Omental fat pad (tissue), 4 donors: Measurements from ENCODE around the gene FOXJ3. TPM values are rescaled to one million over a fixed set of nuclear protein-coding genes. Genes with fewer than 3 reads are reported as not detected.
"Not testable (repeated sequence)": the region's sequence is repeated elsewhere in the genome, so short reads cannot be mapped to it uniquely, and the experiment has no call there.

Experiments used
- ATAC-seq: fragments of 150-250 bp; one replicate; pipeline ENCODE4 v1.9.1; 2016; ENCODE audit warnings: mild to moderate bottlenecking, moderate library complexity; ENCODE audit not compliant: low FRiP score
- DNase-seq: peaks from one replicate; pipeline ENCODE4 v3.0.0-alpha.2; 2019; ENCODE audit warnings: low spot score
- total RNA-seq, 4 donors: library from RNA; depleted of rRNA; stranded (reverse); fragments of >200 nt; gene quantifications; one replicate each; pipeline ENCODE4 v1.1.0, GENCODE V29; 2016
- TF ChIP-seq, protein P1 (sequence below), 3 donors: fragments of 450-650 bp; IDR thresholded peaks; one replicate each; pipeline ENCODE4 v1.5.1; 2016 to 2017; ENCODE audit warnings: antibody characterized with exemption in 3 of 3, mild to moderate bottlenecking in 3 of 3, moderate library complexity in 2 of 3

FOXJ3 gene
- total RNA-seq, 4 donors from 2014 or later: 49.7 to 83.5 (median 56.1) TPM

DNA sequence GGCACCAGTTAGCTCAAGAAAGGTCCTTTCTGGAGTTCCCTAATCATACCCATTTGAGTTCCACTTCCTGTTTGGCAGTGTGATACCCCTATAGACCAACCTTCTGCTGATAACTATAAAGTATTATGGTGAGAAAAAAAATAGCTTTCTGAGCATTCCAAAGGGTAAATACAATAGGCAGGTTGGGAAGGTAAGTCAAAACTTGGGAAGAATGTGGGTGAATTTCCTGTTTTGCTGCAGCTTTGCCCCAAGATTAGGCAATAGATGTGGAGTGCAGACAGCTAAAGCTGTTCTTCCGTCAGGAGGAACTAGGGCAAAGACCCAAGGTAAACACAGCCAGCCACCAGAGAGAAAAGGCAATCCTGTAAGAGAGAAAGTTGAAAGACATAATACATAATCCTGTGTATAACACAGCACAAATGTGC is 120.6 kb downstream of the FOXJ3 start:
- DNase-seq (no peak), ATAC-seq (no peak)
- TF ChIP-seq, protein P1, sequence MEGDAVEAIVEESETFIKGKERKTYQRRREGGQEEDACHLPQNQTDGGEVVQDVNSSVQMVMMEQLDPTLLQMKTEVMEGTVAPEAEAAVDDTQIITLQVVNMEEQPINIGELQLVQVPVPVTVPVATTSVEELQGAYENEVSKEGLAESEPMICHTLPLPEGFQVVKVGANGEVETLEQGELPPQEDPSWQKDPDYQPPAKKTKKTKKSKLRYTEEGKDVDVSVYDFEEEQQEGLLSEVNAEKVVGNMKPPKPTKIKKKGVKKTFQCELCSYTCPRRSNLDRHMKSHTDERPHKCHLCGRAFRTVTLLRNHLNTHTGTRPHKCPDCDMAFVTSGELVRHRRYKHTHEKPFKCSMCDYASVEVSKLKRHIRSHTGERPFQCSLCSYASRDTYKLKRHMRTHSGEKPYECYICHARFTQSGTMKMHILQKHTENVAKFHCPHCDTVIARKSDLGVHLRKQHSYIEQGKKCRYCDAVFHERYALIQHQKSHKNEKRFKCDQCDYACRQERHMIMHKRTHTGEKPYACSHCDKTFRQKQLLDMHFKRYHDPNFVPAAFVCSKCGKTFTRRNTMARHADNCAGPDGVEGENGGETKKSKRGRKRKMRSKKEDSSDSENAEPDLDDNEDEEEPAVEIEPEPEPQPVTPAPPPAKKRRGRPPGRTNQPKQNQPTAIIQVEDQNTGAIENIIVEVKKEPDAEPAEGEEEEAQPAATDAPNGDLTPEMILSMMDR (IDR thresholded peaks at IDR 0.05): no peak

DNA sequence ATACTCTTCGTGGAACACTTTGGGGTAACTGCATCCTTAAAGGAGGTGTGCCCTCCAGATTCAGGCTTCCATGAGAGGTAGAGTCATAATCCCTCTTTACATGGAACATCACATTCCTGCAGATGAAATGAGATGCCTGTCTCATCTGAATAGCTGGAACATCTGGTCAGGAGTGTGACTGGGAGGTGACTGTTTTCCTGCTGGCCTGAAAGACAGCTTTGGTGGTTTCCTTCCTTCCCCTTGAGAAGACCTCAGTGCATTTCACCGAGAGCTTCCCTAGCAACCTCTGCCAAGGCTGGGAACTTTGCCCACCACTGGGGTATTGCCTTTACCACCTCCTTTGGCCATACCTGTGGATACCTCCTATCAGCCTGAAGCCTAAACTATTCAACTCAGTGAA is 123.8 kb downstream of the FOXJ3 start:
- ATAC-seq: no peak
- DNase-seq: no peak

DNA sequence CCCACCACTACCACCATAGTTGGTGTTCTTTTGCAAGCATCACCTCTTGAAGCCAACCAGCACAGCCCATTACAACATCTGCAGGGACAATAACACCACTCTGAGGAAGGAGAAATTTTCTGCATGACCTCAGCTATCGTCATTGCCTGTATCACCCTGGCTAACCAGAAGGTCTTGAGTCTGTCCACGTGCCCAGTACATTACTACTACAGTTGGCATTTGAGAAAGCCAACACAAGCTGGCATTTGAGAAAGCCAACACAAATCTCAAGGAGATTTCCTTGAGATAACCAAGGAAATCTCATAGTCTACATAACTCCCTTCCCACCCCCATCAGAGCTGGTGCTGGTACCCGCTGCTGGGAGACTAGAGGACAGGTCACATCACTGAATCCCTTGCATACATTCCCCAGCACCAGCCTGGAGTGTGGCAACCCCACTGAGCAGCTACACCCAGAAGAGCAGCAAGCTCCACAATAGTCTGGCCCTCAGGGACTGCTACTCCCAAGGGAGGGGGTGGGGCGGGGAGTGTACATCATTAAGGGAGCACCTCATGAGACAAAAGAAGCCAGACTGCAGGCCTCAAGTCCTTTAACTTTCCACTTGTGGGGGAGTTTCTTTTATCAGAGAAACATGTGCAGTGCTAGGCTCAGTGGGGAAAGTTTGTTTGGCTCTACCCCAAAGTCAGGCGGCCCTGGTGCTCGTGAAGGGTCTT is 124.5 kb downstream of the FOXJ3 start:
- ATAC-seq (no peak), DNase-seq (no peak)
- TF ChIP-seq, protein P1 (IDR thresholded peaks at IDR 0.05): no peak

More for the DNA sequence above, 123.8 kb downstream of the FOXJ3 start:
- TF ChIP-seq, protein P1 (IDR thresholded peaks at IDR 0.05): no peak

DNA sequence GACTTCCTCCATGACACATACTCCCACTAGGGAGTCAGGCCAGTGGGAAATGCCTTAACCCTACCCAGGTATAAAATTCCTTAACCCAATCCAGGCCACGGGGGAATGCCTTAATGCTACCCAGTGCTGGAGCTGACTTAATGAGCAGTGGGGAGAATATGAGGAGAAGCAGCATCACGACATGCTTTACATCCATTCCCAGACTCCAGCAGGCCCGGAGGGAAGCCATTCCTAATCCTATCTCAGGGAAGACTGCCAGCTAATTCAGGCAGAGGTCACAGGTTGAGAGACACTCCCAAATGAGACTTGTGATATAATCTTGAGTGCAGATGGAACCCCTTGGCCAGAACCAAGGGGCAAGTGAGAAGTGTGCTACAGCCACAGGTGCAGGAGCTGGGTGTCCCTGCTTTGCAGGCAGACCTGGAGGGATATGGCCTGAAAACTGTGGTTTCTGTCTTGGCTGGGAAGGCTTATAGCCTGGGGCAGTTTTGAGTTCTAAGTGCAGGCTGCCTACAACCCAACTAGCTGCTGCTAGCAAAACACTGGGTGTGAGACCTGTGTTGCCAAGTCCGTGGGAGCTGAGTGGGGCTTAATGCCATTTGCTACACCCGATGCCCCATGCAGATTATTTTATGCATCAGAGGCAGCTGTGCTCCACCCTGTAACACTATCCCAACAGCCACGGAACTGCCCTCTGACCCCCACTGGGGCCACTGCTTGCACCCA is 125.3 kb downstream of the FOXJ3 start:
- TF ChIP-seq, protein P1 (IDR thresholded peaks at IDR 0.05): no peak
- DNase-seq (no peak), ATAC-seq (no peak)

DNA sequence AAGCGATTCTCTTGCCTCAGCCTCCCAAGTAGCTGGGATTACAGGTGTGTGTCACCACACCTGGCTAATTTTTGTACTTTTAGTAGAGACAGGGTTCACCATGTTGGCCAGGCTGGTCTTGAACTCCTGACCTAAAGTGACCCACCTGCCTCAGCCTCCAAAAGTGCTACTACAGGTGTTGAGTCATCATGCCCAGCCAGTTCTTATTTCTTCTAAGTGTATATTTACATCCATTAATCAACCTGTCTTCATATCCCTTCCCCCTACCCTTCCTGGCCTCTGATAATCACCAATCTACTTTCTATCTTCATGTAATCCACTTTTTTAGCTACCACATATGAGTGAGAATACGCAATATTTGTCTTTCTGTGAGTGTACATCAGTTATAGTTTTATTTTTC is 128.1 kb downstream of the FOXJ3 start:
- not testable (repeated sequence) for DNase-seq, ATAC-seq

DNA sequence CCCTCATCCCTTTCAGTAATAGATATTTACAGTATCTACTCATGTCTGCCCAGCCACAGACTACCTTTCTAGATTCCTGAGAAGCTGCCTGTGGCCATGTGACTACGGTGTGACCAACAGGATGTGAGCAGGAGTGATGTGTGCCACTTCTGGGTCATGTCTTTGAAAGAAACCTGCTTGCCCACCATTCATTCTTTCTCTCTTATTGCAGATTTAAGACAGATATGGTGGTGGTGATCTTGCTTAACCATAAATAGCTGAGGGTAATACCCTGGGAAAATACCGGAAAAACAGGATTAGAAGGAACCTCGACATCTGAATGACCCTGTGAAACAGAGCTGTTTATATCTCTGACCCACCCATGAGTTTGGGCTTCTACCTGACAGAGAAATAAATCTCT is 128.9 kb downstream of the FOXJ3 start:
- no peak for DNase-seq
- no peak for ATAC-seq
- TF ChIP-seq, protein P1 (IDR thresholded peaks at IDR 0.05): no peak

DNA sequence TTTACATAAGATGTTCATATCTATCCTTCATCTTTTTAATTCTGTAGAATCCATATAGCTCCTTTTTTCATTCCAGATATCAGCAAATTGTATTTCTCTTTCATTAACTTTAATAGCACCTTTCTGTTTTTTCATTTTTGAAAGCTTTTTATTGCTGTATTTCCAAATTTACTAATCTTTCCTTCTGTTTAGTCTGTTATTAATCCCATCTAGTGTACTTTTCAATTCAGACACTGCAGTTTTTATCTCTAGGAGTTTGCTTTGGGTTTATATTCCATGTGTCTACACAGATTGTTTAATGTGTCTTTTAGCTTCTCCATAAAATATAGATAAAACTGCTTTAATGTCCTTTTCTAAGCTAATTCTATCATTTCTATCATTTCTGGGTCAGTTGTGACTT is 133.0 kb downstream of the FOXJ3 start:
- ATAC-seq (no peak), DNase-seq (no peak)
- TF ChIP-seq, protein P1 (IDR thresholded peaks at IDR 0.05): no peak
